Suppressor macrophage (primary cell): Measurements from ENCODE around the gene TCF7L2.

Experiments used
- DNase-seq, 4 experiments: peaks; one replicate each; pipeline ENCODE4 v3.0.0-alpha.2; 2020 to 2022
- total RNA-seq, 17 experiments: gene quantifications; one replicate each; lab custom pipeline; 2026; ENCODE audit warnings: mixed read lengths in 6 of 17, inconsistent platforms in 3 of 17; lab: John Stamatoyannopoulos, UW

The TCF7L2 gene
- total RNA-seq, result 1.9 to 17.3 (median 5.2) reads per million in 17 experiments

DNA sequence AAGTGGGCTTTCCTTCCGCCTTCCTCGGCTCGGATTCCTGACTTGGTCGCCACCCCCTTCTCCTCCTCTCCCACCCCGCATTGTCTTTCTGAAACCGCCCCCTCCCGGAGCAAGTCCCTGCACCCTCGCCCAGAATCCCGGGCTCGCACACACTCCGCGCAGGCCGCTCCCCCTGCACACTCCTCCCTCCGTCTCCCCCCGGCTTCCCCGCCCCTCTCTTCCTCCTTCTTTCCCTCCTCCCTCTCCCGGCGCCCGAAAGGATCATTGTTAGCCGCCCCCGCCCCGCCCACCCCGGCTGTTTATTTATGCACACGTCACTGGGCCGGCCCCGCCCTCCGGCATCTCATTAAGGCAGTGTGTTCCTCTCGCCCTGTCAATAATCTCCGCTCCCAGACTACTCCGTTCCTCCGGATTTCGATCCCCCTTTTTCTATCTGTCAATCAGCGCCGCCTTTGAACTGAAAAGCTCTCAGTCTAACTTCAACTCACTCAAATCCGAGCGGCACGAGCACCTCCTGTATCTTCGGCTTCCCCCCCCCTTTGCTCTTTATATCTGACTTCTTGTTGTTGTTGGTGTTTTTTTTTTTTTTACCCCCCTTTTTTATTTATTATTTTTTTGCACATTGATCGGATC is at the start of gene TCF7L2:
Gene TCF7L2 (plus strand): TSS at position 373 of the 633 bp plus-strand sequence. CDS start 510 bp downstream, outside the sequence.
- peak; percentile 95 to 97 (median 96) for DNase-seq

DNA sequence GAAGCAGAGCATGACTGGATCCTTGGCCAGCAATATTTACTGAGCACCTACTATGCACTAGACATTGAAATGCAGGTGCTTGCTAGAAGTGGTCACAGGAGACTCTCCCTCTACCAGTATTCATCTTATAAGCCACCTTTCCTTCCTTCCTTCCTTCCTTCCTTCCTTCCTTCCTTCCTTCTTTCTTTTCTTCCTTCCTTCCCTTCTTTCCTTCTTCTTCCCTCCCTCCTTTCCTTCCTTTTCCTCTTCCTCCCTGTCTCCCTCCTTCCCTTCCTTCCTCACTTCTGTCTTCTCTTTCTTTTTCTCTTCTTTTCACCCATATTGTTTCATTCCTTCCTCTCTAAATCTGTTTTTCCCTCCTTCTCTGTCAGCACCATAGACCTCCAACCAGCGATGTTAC is 47.3 kb upstream of the TCF7L2 start:
- no peak for DNase-seq

GRCh38 chr10:112904000-112904399 is 46.0 kb upstream of the TCF7L2 start:
- DNase-seq, result no peak

DNA sequence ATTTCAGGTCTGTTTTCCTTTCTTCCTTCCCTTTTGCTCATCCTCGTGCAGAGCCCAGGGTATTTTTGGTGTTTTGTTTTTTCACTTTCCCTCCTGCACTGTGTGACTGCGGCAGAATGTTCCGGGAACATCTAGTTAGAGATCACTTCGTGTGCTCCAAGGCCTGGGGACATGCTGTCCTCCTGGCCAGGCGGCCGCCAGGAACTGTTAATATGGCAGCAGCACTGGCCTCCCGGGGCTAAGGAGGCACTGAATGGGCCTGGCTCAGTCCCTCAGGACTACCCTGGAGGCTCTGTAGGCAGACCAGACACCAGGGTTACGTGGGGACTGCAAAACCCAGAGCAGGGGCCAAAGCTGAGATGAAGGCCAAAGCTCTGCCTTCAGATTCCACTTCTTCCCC is 43.1 kb upstream of the TCF7L2 start:
- DNase-seq, result no peak

- DNase-seq, result no peak
Measured at GRCh38 chr10:112907893-112908292, 42.2 kb upstream of the TCF7L2 start.

DNA sequence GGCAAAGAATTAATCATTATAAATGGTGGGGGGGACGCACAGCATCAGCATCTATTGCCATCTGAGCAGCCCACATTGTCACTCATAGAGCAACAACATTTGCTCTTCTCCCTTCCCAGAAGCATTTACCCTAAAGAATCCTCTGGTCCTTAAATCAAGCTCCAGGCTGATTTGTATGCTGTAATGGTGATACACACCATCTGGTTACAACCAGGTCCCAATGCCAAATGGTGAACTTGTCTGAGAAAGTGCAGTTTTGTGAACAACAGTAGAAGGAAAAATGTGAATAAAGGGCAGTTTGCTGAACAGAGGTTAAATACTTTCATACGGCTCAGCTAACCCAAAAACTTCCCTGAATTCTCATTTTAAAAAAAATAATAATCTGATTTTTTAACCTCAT is 38.8 kb upstream of the TCF7L2 start:
- DNase-seq, result no peak

- DNase-seq, result peak in 3 of 4 experiments; percentile 6 to 22 (median 18)
Measured at GRCh38 chr10:112912410-112912928, 37.6 kb upstream of the TCF7L2 start.

DNA sequence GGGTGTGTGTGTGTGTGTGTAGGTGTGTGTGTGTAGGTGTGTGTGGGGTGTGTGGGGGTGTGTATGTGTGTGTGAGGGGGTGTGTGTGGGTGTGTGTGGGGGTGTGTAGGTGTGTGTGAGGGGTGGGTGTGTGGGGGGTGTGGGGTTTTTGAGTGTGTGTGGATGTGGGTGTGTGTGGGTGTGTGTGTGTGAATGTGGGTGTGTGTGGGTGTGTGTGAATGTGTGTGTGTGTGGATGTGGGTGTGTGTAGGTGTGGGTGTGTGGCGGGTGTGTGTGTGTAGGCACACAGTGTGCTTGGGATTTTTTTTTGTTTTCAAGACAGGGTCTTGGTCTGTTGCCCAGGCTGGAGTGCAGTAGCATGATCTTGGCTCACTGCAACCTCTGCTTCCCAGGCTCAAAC is 36.8 kb upstream of the TCF7L2 start:
- no peak for DNase-seq

DNA sequence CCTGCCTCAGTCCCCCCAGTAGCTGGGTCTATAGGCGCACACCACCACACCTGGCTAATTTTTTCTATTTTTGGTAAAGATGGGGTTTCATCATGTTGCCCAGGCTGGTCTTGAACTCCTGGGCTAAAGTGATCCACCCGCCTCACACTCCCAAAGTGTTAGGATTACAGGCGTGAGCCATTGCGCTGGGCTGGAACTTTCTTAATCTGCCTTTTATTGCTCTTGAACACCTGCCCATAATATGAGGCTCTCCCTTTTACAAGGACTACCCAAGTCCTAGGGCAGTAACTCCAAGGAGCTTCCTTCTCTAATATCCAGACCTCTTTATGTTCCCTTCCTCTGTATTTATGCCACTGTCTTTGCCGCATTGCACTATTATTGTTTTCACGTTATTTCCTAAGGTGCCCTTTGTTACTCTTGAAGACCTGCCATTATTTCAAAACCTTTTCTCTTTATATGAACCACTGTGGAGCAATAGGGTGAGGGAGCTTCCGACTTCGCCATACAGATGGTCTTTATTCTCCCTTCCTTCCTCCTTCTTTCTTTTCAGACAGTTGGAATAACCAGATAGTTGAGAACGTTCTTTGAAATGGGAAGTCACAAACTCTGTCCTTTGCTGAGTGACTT is 36.3 kb upstream of the TCF7L2 start:
- DNase-seq, result peak in 1 of 4 experiments; percentile 35

- DNase-seq, result no peak
Measured at GRCh38 chr10:112914288-112914952, 35.6 kb upstream of the TCF7L2 start.

DNA sequence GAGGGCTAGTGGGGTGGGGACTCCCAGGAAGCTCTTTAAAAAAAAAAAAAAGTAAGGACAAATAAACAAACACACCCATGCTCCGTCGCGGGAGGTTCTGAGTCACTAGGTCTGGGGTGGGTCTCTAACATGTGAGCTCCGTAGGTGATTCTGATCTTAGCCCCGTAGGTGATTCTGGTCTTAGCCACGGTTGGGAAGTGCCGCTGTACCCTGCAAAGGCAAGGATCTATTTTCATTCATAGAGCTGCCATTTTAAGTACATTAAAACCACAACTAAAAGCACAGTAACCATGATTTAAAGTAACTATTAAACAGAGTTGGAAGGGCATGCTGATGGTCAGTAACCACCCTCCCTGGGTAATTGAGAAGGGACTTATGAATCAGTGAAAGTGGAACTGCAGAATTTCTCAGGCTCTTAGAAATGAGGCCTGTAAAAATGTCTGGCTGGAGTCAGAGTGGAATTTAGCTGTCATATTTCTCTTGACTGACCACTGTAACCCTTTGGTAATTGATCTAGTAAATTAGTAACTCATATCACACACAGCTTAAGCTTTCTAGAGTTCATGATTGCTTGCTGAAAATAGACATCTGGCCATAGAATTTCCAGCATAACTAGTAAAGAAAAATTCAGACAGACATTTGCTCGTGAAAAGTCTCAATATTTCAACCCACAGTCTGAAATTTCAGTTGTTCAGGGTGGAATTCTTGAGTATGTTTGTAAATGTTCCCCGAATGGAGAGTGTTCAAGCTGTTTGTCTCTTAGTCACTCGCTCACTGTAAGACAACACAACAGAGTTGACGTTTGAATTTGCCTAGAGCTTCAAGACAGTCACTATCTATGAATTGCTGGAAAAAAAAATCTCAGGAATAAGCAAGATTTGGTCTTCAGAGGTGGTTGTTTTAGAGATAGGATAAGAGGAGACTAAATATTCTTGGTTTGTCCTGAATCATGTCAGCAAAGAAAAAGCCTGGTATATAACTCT is 34.2 kb upstream of the TCF7L2 start:
- no peak for DNase-seq

- no peak for DNase-seq
Measured at GRCh38 chr10:112917681-112918080, 32.4 kb upstream of the TCF7L2 start.

DNA sequence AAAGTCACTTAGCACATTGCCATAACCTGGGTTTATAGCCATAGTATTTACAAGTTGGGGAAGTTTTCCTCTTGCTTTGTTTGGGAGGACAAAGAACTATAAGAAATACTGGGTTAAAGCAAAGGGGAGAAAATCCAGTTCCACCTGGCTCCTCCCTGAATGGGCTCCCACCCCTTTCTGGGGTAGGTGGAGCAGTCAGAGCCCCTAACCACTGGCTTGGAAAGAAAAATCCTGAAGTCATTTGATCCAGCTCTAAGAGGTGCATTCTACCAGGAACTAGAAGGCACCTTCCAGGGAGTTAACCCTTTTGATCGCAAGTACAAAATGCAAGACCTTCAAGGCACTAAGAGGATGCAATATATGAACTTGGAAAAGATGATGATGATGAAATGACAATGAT is 31.3 kb upstream of the TCF7L2 start:
- no peak for DNase-seq

DNA sequence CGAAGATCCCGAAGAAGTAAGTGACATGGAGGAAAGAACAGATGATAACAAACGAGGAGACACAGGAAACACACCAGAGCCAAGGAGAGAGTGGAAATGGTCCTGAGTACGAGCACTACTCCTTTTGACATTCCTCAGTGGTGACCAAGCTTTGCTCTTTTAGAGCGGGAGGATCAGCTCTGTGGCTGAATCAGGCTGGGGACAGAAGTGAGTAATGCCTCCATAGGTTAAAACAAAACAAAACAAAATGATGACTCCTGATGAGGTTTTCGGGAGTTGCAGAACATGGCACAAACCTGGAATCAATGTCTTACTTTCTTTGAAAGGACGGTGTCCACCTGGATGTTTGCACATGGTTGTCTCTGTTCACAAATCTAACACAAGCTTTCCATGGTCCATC is 30.3 kb upstream of the TCF7L2 start:
- no peak for DNase-seq

DNA sequence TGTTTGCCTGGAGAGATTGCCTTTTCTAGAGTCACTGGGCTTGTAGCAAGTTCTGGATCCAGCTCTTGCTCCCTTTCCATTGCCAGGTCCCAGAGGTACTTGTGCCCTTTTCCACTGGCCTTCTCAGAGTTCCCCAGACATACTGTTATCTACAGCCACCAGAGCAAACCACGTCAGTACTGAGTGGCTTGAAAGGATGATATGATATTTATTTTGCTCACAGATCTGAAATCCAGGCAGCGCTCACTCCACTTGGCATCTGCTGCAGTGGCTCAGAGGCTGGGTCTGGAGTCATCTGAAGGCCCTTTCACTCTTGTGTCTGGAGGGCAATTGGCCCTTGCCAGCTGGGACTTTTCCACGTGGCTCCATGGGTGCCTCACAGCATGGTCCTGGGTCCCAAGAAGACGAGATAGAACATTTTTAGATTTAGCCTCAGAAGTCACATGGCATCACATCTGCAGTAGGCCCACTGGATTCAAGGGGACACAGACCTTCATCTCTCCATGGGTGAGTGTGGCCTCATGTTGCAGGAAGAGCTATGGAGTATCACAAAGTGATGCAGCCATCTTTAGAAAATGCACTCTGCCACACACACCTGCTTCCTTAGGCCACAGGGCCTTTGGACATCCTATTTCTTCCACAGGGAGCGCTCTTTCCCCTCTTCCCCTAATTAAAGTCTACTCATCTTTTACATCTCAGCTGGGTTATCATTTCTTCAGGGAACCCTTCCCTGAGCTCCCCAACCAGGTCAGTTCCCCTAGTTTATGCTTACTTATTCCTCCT is 22.9 kb upstream of the TCF7L2 start:
- DNase-seq, result no peak

- DNase-seq, result no peak
Measured at GRCh38 chr10:112927980-112928379, 22.1 kb upstream of the TCF7L2 start.

- no peak for DNase-seq
Measured at GRCh38 chr10:112932658-112933057, 17.4 kb upstream of the TCF7L2 start.

GRCh38 chr10:112934193-112934592 is 15.9 kb upstream of the TCF7L2 start:
- DNase-seq, result no peak

GRCh38 chr10:112938808-112939482 is 11.1 kb upstream of the TCF7L2 start:
- DNase-seq, result no peak

- peak; percentile 74 to 89 (median 81) for DNase-seq
Measured at GRCh38 chr10:112945811-112946210, 4.2 kb upstream of the TCF7L2 start.

- DNase-seq, result no peak
Measured at GRCh38 chr10:112946649-112947048, 3.4 kb upstream of the TCF7L2 start.
